NOMO-1 (cell line): Measurements from ENCODE around the gene PRPF31.
"Not testable (repeated sequence)": the region's sequence is repeated elsewhere in the genome, so short reads cannot be mapped to it uniquely, and the experiment has no call there.

ENCODE experiments used
- DNase-seq, 2 experiments: peaks; one replicate each; lab custom pipeline; 2025; ENCODE audit not compliant: unreplicated experiment in 2 of 2; lab: John Stamatoyannopoulos, UW

The PRPF31 gene, protein sequence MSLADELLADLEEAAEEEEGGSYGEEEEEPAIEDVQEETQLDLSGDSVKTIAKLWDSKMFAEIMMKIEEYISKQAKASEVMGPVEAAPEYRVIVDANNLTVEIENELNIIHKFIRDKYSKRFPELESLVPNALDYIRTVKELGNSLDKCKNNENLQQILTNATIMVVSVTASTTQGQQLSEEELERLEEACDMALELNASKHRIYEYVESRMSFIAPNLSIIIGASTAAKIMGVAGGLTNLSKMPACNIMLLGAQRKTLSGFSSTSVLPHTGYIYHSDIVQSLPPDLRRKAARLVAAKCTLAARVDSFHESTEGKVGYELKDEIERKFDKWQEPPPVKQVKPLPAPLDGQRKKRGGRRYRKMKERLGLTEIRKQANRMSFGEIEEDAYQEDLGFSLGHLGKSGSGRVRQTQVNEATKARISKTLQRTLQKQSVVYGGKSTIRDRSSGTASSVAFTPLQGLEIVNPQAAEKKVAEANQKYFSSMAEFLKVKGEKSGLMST

DNA sequence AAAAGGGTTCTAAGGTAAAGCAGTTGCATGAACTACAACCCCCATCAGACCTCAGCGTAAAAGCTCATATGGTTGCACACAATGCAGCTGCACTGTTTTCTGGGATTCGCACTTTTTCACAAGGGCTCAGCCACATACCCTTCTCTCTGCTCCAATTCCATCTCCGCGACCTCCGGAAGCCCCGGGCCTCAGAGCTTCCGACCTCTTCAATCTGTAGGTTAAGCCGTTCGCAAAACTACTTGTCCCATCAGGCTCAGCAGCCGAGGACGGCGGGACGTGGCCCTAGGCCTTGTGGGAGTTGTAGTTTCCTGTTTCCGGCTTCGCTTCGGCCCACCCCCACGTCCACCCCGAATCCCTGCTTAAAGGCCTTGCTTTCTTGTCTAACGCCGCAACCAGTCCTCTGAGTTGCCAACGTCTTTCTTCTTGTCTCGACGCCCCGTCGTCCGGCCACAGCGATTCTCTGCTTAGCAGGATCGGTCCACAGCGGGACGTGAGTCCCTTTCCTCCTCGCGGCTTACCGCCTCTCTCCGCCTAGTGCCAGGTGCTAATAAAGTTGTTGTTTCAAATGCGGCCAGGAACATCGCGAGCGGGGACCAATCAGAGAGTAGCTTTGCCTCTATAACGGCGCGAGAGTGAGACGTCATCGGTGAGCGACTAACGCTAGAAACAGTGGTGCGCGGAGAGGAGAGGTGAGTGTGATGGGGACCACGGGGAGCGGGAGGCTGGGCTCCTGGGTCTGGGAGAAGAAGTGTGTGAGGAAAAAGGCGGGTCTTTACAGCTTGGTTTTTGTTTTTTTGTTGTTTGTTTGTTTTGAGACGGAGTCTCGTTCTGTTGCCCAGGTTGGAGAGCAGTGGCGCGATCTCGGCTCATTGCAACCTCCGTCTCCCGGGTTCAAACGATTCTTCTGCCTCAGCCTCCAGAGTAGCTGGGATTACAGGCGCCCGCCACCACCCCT lies at the start of gene PRPF31, which contains the start of gene TFPT:
Gene PRPF31 (plus strand): TSS at position 646 of the 955 bp plus-strand sequence. CDS start 2,525 bp downstream, outside the sequence.
Gene TFPT (minus strand): TSS at position 549 of the 955 bp plus-strand sequence. CDS start 388 bp downstream, at position 161.
- peak; percentile 97 to 98 for DNase-seq

GRCh38 chr19:54069470-54069869 lies 46.1 kb upstream of the PRPF31 start:
- no peak for DNase-seq

- no peak for DNase-seq
These were observed 41.7 kb upstream of the PRPF31 start for GRCh38 chr19:54073829-54074228.

DNA sequence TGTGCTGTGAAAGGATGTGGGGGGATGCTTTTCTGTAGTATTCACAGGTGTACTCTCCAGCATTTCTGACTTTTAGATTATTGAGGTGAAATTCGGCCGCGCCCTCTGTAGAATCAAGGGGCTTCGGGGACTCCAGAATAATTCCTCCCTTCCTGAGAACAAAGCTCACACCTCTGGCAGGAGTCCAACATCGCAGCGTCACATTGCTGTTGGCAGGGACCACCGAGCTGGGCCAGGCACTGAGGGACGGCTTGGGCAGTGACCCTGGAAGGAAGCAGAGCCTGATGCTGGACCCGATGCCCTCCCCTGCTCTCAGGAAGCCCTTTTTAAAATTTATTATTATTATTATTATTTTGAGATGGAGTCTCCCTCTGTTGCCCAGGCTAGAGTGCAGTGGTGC lies 40.7 kb upstream of the PRPF31 start:
- DNase-seq, result no peak

DNA sequence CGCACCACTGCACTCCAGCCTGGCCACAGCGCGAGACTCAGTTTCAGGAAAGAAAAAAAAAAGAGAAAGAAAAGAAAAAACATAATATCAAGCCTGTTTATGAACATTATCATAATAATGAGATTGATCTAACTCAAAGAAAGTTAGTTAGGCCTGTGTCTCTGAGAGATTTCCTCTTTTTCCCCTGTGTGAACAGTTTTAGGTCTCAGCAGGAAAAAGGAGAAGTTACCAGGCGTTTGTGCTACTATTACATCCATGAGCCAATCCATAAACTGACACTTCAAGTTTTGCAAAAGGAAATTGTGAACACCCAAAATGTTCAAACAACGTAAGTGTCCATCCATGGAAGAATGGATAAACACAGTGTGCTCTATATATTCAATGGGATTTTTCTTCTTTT lies 38.2 kb upstream of the PRPF31 start:
- DNase-seq, result peak; percentile 85 to 92

DNA sequence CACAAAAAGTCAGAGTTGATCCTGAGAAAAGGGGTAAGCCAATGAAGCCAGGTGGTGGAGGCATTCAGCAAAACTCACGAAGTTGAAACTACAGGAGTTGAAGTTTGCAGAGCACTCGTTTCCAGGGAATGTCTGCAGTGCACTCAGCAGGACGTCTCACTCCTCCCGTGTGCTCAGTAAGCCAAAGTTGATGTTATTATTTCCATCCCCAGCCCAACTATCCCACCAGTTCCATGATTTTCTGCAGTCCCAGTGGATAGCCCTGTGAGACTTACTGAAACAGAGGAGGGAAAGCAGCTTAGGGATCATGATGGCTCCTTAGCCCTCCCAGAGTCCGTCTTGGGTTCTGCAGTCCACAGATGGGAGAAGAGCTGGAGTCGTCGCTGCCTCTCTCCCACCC lies 34.5 kb upstream of the PRPF31 start, which contains the start of gene TARM1:
Gene TARM1 (minus strand): TSS at position 334 of the 400 bp plus-strand sequence. CDS start 25 bp downstream, at position 309.
- DNase-seq, result no peak

- DNase-seq, result no peak
These were observed 31.1 kb upstream of the PRPF31 start for GRCh38 chr19:54084410-54084809.

DNA sequence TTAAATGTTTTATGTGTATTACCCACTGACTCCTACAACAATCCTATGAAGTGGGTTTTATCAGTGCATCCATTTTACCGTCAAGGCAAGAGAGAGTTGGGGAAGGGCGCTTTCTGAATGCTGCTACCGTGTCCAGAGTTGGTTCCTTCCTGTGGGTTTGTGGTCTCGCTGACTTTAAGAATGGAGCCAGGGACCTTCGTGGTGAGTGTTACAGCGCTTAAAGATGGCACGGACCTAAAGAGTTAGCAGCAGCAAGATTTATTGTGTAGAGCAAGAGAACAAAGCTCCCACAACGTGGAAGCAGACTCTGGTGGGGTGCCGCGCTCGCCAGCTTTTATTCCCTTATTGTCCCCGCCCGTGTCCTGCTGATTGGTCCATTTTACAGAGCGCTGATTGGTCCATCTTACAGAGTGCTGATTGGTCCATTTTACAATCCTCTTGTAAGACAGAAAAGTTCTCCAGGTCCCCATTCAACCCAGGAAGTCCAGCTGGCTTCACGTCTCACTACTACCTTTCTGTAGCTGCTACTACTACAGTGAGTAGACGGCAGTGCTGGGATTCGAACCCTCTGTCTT lies 21.0 kb upstream of the PRPF31 start:
- no peak for DNase-seq

DNA sequence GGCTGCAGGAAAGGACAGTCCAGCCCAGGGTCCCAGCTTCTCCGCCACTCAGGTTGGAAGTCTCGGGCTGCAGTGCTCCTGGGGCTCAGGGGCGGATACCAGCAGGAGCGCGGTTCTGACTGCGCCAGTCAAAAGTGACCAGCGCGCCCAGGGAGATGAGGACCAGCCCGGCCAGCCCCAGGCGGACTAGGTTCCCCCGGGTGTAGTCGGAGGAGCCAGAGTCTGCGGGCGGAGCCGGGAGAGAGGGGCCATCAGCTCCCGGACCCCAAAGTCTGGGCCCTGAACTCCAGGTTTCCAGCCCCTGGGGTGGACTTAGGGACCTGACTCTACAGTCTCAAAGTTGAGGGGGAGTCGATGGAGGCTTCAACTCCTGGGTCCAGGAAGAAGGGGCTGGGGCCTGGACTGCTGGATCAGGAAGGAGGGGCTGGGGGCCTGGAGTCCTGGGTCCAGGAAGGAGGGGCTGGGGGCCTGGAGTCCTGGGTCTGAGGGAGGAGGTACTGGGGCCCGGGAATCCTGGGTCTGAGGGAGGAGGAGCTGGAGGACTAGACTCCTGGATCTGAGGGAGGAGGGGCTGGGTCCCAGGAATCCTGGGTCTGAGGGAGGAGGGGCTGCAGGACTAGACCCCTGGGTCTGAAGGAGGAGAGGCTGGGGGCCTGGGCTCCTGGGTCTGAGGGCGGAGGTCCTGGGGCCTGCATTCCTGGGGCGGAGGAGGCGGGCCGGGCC lies 20.3 kb upstream of the PRPF31 start:
- DNase-seq, result no peak

DNA sequence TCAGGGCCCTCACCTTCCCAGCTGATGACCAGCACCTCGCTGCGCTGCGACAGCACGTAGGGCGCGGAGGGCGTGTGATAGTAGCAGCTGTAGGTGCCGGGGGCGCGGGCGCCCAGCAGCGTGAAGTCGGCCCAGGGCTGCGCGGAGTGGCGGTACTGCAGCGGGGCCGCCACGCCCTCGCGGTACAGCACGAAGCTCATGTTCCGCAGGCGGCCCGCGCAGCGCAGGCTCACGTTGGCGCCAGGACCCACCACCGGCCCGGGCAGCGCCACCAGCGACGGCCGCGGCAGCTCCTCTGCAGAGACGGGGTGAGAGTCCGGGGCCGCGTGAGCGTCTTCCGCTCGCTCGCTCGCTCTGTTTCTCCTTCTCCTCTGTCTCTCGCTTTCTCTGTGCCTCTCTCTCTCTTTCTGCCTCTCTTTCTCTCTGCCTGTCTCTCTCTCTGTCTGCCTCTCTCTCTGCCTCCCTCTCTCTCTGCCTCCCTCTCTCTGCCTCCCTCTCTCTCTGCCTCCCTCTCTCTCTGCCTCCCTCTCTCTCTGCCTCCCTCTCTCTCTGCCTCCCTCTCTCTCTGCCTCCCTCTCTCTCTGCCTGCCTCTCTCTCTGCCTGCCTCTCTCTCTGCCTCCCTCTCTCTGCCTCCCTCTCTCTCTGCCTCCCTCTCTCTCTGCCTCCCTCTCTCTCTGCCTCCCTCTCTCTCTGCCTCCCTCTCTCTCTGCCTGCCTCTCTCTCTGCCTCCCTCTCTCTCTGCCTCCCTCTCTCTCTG lies 19.5 kb upstream of the PRPF31 start:
- peak; percentile 42 to 43 for DNase-seq

- peak; percentile 30 to 47 for DNase-seq
These were observed 18.9 kb upstream of the PRPF31 start for GRCh38 chr19:54096617-54097106.

DNA sequence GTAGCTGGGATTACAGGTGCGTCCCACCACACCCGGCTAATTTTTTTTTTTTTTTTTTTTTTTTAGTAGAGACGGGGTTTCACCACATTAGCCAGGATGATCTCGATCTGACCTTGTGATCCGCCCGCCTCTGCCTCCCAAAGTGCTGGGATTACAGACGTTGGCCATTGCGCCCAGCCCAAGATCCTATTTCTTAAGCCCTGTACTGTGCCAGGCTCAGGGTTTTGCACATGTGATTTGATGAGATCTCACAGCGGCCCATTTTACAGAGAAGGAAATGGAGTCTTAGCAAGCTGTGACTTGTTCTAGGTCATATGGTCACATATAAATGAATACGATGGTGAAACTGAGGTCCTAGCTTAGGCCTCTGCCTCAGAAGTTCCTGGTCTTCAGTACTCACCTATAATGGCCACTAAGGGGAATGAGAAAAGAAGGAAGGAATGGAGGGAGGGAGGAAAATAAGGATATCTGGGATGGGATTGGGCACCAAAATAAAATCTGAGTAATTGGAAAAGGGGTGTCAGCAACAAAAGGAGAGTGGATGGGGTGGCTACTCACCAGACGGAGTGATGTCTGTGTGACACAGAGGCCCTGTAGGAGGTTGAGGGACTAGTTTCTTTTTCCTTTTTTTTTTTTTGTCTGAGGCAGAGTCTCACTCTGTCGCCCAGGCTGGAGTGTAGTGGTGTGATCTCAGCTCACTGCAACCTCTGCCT lies 16.2 kb upstream of the PRPF31 start:
- DNase-seq, result no peak

DNA sequence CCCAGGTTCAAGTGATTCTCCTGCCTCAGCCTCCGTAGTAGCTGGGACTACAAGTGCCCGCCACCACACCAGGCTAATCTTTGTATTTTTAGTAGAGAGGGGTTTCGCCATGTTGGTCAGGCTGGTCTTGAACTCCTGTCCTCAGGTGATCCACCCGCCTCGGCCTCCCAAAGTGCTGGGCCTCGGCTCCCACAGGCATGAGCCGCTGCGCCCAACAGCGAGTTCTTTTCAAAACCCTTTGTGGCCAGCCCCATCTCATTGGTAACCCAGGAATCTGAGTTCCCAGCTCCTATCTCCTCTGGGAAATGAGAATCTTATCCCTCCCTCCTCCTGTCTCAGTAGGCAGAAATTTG lies 15.7 kb upstream of the PRPF31 start:
- DNase-seq, result not testable (repeated sequence)

DNA sequence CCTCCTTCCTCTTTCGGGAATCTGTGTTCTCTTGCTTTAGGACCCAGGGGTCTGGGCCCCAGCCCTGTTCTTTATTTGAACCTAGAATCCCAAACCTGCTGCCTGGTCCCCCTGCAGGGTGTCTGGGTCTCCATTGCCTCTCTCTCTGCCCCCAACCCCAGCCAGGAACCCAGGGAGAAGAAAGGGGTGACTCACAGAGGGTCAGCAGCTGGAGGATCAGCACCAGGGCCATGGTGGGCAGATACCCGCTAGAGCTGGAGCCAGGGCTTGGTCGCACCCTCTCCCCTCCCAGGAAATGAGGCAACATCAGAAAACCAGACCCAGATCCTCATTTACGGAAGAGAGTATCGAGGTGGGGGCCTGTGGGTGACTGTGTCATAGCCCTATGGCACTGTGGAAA lies 15.0 kb upstream of the PRPF31 start, which contains the start of gene OSCAR:
Gene OSCAR (minus strand): TSS at position 243 of the 400 bp plus-strand sequence. CDS start 11 bp downstream, at position 232.
- peak; percentile 14 to 19 for DNase-seq

DNA sequence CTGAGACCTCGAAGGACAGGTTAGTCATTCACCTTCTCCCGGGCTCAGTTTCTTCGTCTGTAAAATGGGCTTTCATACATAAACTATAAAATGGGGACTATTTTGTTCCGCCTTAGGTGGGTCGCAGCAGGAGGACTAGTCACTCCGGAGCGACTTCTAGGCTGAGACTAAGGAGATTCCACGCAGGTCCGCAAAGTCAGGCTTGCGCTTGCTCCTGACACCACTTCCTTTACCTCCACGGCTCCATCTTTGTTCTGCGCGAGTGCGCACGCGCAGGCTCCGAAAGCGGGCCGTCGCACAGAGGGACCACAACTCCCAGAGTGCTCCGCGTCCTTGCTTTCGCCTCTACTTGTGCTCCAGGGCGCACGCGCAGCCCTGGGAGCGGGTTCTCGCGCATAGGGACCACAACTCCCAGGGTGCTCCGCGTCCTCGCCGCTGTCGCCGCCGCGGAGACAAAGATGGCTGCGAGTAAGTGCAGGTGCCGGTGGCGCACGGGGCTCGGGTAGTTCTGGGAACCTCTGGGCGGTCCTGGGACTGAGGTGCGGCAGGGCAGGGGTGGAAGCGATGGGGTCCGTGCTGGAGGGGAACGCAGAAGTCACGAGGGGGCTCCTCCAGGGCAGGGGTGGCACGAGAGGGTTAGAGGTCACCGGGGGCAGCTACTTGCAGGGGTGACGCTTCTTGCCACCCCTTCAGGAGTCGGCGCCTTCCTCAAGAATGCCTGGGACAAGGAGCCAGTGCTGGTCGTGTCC lies 13.0 kb upstream of the PRPF31 start, which contains the start of gene NDUFA3:
Gene NDUFA3 (plus strand): TSS at position 435 of the 749 bp plus-strand sequence. CDS start 24 bp downstream, at position 459.
- peak; percentile 97 for DNase-seq

GRCh38 chr19:54104998-54105715 lies 10.4 kb upstream of the PRPF31 start:
- DNase-seq, result no peak

DNA sequence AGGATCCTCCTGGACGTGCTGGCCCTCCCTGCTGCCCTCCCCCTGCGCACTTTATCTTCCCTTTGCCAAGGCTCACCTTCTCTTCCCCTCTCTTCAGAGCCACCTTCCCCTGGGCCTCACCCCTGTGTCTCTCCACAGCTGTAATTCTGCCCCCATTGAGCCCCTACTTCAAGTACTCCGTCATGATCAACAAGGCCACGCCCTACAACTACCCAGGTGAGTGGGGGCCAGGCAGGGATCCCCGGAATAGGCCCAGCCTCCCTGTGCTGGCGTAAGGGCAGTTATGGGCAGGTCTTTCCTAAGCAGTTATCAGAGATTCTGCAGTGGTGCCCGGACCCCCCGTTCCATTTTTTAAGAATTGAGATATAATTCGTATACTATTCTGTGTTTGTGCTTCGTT lies 9.8 kb upstream of the PRPF31 start:
- DNase-seq, result no peak
